Ectodermal cell (in vitro differentiated cells): Measurements from ENCODE around the gene ZNF576.
A peak's percentile ranks its signal among the peaks of the same experiment; 100 is the strongest.

ENCODE experiments used
- H3K27ac ChIP-seq: 2 replicates; pipeline ENCODE4 v1.7.0; 2013; ENCODE audit warnings: mild to moderate bottlenecking, low read depth, low read length; ENCODE audit not compliant: insufficient read depth, poor library complexity, severe bottlenecking
- H3K27me3 ChIP-seq: 2 replicates; pipeline ENCODE4 v1.7.0; 2013; ENCODE audit warnings: mild to moderate bottlenecking, low read length; ENCODE audit not compliant: insufficient read depth, control insufficient read depth, poor library complexity, severe bottlenecking
- H3K36me3 ChIP-seq: one replicate; pipeline ENCODE4 v1.7.0; 2013; ENCODE audit warnings: low read length; ENCODE audit not compliant: control insufficient read depth, insufficient read depth
- H3K4me1 ChIP-seq: one replicate; pipeline ENCODE4 v1.7.0; 2013; ENCODE audit warnings: low read length; ENCODE audit not compliant: control insufficient read depth, insufficient read depth
- H3K4me3 ChIP-seq: 2 replicates; pipeline ENCODE4 v1.7.0; 2013; ENCODE audit warnings: low read depth, low read length, control low read depth; ENCODE audit not compliant: insufficient read depth
- H3K9me3 ChIP-seq: 2 replicates; pipeline ENCODE4 v1.7.0; 2013; ENCODE audit warnings: mild to moderate bottlenecking, low read length, moderate library complexity; ENCODE audit not compliant: control insufficient read depth
- WGBS, 2 experiments: methylation state at CpG; one replicate each; pipeline ENCODE4 v1.1.7; 2013; ENCODE audit warnings: missing lambda C conversion rate in 2 of 2; 5-methylcytosine and 5-hydroxymethylcytosine counted together

ZNF576 gene

GRCh38 chr19:43561139-43561970 is 35.0 kb upstream of the ZNF576 start:
- Histone ChIP-seq H3K27ac (no peak overlapping the region), H3K4me3 (no peak overlapping the region), H3K27me3 (no peaks in the 10 kb centered on the region), H3K9me3 (no peaks in the 10 kb centered on the region), H3K4me1 (no peaks in the 10 kb centered on the region), H3K36me3 (peaks cover 4% of the 10 kb centered on the region)
- WGBS, 2 experiments, result 95% methylated on average over 12 of the region's 12 CpGs

GRCh38 chr19:43562226-43562697 is 34.1 kb upstream of the ZNF576 start:
- H3K4me3 ChIP-seq, result no peak overlapping the region
- WGBS, 2 experiments, result 92 to 95% methylated on average over 6 of the region's 6 CpGs

GRCh38 chr19:43562698-43563241 is 33.6 kb upstream of the ZNF576 start:
- Histone ChIP-seq H3K4me3 (no peak overlapping the region), H3K36me3 (peaks cover 4% of the 10 kb centered on the region), H3K4me1 (no peaks in the 10 kb centered on the region), H3K27ac (no peak overlapping the region), H3K9me3 (no peaks in the 10 kb centered on the region), H3K27me3 (no peaks in the 10 kb centered on the region)
- WGBS, 2 experiments, result 93 to 96% methylated on average over 14 of the region's 14 CpGs

More at GRCh38 chr19:43562226-43562697, 34.1 kb upstream of the ZNF576 start:
- H3K9me3 ChIP-seq, result no peaks in the 10 kb centered on the region
- H3K27me3 ChIP-seq, result no peaks in the 10 kb centered on the region
- no peaks in the 10 kb centered on the region for H3K4me1 ChIP-seq
- H3K27ac ChIP-seq, result no peak overlapping the region
- H3K36me3 ChIP-seq, result peaks cover 4% of the 10 kb centered on the region

GRCh38 chr19:43563816-43564457 is 32.5 kb upstream of the ZNF576 start:
- no peak overlapping the region for H3K27ac ChIP-seq
- H3K4me3 ChIP-seq, result no peak overlapping the region
- H3K9me3 ChIP-seq, result no peaks in the 10 kb centered on the region
- 84 to 86% methylated on average over 10 of the region's 10 CpGs for WGBS, 2 experiments
- H3K4me1 ChIP-seq, result no peaks in the 10 kb centered on the region
- peaks cover 4% of the 10 kb centered on the region for H3K36me3 ChIP-seq
- no peaks in the 10 kb centered on the region for H3K27me3 ChIP-seq

GRCh38 chr19:43564800-43565199 is 31.6 kb upstream of the ZNF576 start:
- whole genome bisulfite sequencing, 2 experiments, result 94 to 95% methylated on average over 9 of the region's 9 CpGs
- Histone ChIP-seq H3K27me3 (no peaks in the 10 kb centered on the region), H3K9me3 (no peaks in the 10 kb centered on the region), H3K4me1 (no peaks in the 10 kb centered on the region), H3K4me3 (no peak overlapping the region), H3K27ac (no peak overlapping the region), H3K36me3 (peaks cover 4% of the 10 kb centered on the region)

- Histone ChIP-seq H3K4me1 (no peaks in the 10 kb centered on the region), H3K27ac (no peak overlapping the region), H3K9me3 (no peaks in the 10 kb centered on the region), H3K4me3 (no peak overlapping the region), H3K27me3 (no peaks in the 10 kb centered on the region), H3K36me3 (no peaks in the 10 kb centered on the region)
- WGBS, 2 experiments, result 95% methylated on average over 5 of the region's 5 CpGs
These were observed 26.7 kb upstream of the ZNF576 start for GRCh38 chr19:43569657-43570056.

GRCh38 chr19:43570174-43570791 is 26.1 kb upstream of the ZNF576 start:
- WGBS, 2 experiments, result 91 to 94% methylated on average over 5 of the region's 5 CpGs
- Histone ChIP-seq H3K27me3 (no peaks in the 10 kb centered on the region), H3K36me3 (no peaks in the 10 kb centered on the region)

GRCh38 chr19:43572171-43572588 is 24.2 kb upstream of the ZNF576 start:
- H3K36me3 ChIP-seq, result no peaks in the 10 kb centered on the region
- H3K4me3 ChIP-seq, result no peak overlapping the region
- H3K9me3 ChIP-seq, result no peaks in the 10 kb centered on the region
- 94 to 97% methylated on average over 3 of the region's 3 CpGs for WGBS, 2 experiments
- no peak overlapping the region for H3K27ac ChIP-seq
- no peaks in the 10 kb centered on the region for H3K27me3 ChIP-seq
- peaks cover 4% of the 10 kb centered on the region for H3K4me1 ChIP-seq

More at GRCh38 chr19:43570174-43570791, 26.1 kb upstream of the ZNF576 start:
- Histone ChIP-seq H3K4me3 (no peak overlapping the region), H3K9me3 (no peaks in the 10 kb centered on the region), H3K27ac (no peak overlapping the region), H3K4me1 (peaks cover 4% of the 10 kb centered on the region)

GRCh38 chr19:43574424-43575155 is 21.8 kb upstream of the ZNF576 start:
- 66 to 67% methylated on average over 12 of the region's 12 CpGs for WGBS, 2 experiments
- H3K27me3 ChIP-seq, result no peaks in the 10 kb centered on the region
- no peaks in the 10 kb centered on the region for H3K9me3 ChIP-seq
- peaks cover 4% of the 10 kb centered on the region for H3K4me1 ChIP-seq
- H3K27ac ChIP-seq, result no peak overlapping the region
- peak overlapping the region; percentile 82 for H3K4me3 ChIP-seq
- H3K36me3 ChIP-seq, result no peaks in the 10 kb centered on the region
